ENCODE results near the gene PPP1R2B.

DNA sequence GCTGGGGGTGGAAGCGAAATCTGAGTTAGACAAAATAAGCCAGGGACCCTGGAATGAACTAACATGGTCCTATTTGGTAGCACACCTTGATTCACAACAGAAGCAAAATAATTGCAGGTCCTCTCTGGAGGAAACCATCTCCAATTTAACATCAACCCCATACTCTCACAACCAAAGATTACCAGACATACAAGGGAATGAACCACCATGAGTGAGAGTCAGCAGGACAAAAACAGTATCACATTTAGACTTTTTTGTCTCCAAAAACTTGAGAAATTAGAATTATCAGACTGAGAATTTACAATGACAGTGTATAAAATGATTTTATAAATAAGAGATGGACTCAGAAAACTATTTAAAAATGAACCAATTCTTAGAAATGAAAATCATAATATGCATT is 21.1 kb downstream of the PPP1R2B start:
- TF ChIP-seq, protein P1, sequence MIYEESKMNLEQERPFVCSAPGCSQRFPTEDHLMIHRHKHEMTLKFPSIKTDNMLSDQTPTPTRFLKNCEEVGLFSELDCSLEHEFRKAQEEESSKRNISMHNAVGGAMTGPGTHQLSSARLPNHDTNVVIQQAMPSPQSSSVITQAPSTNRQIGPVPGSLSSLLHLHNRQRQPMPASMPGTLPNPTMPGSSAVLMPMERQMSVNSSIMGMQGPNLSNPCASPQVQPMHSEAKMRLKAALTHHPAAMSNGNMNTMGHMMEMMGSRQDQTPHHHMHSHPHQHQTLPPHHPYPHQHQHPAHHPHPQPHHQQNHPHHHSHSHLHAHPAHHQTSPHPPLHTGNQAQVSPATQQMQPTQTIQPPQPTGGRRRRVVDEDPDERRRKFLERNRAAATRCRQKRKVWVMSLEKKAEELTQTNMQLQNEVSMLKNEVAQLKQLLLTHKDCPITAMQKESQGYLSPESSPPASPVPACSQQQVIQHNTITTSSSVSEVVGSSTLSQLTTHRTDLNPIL (CRISPR knock-in tag; IDR thresholded peaks at IDR 0.05; ENCODE audit: low read depth), result no peak
- TF ChIP-seq OSR1 (CRISPR knock-in tag; IDR thresholded peaks at IDR 0.05) (no peak), ZFP30 (CRISPR knock-in tag; IDR thresholded peaks at IDR 0.05) (no peak), ESRRG (CRISPR knock-in tag; IDR thresholded peaks at IDR 0.05) (no peak), ARNTL (CRISPR knock-in tag; IDR thresholded peaks at IDR 0.05; ENCODE audit: borderline replicate concordance, low read depth) (no peak)
